Thoracic aorta (tissue), 2 donors: ENCODE results near the gene SDE2. TPM values are rescaled to one million over a fixed set of nuclear protein-coding genes. Genes with fewer than 3 reads are reported as not detected.
"Not testable (repeated sequence)": the region's sequence is repeated elsewhere in the genome, so short reads cannot be mapped to it uniquely, and the experiment has no call there.

Experiments
- ATAC-seq: fragments of 150-250 bp; one replicate; pipeline ENCODE4 v1.8.0; 2017; ENCODE audit warnings: low read depth; ENCODE audit not compliant: insufficient number of reproducible peaks, low FRiP score
- DNase-seq: peaks from one replicate; pipeline ENCODE4 v3.0.0-alpha.2; 2020; ENCODE audit warnings: low spot score
- H3K27ac ChIP-seq, 2 donors: fragments of 200-600 bp; sonication (generic); 1 replicate in 1 of 2; 2 replicates in 1 of 2; pipeline ENCODE4 v1.5.1; 2016; ENCODE audit warnings: mild to moderate bottlenecking in 2 of 2, moderate library complexity in 2 of 2
- H3K27me3 ChIP-seq: fragments of 200-600 bp; sonication (generic); replicated peaks from 2 replicates; pipeline ENCODE4 v1.6.0; 2016; ENCODE audit warnings: mild to moderate bottlenecking; ENCODE audit not compliant: insufficient read depth
- H3K36me3 ChIP-seq: fragments of 200-600 bp; sonication (generic); one replicate; pipeline ENCODE4 v1.5.1; 2016
- H3K4me1 ChIP-seq, 2 donors: fragments of 200-600 bp; sonication (generic); 1 replicate in 1 of 2; 2 replicates in 1 of 2; pipeline versions ENCODE4 v1.5.1 to v1.6.0; 2016; ENCODE audit warnings: low read depth in 2 of 2, mild to moderate bottlenecking in 1 of 2; ENCODE audit not compliant: control insufficient read depth in 1 of 2
- H3K4me3 ChIP-seq: fragments of 200-600 bp; sonication (generic); 2 replicates; pipeline ENCODE4 v1.5.1; 2016; ENCODE audit warnings: mild to moderate bottlenecking
- H3K9me3 ChIP-seq: fragments of 200-600 bp; sonication (generic); 2 replicates; pipeline ENCODE4 v1.5.1; 2016
- CTCF ChIP-seq: fragments of 200-600 bp; sonication (generic); IDR thresholded peaks from one replicate; pipeline ENCODE4 v1.5.1; 2019; ENCODE audit warnings: antibody characterized with exemption
- total RNA-seq, 2 donors: library from RNA; depleted of rRNA; stranded (reverse); fragments of >200 nt; gene quantifications; one replicate each; pipeline versions ENCODE4 v1.1.0 to v1.2.3, GENCODE V29; 2016

Gene SDE2
- total RNA-seq, 2 donors from 2014 or later = 19.1 to 33.2 TPM

- DNase-seq (no peak), ATAC-seq (no peak)
- H3K27ac ChIP-seq = no peak overlapping the region
- H3K36me3 ChIP-seq = peaks cover 30% of the 10 kb centered on the region
- no peaks in the 10 kb centered on the region for H3K4me1 ChIP-seq
- no peaks in the 10 kb centered on the region for H3K27me3 ChIP-seq
- no peak for TF ChIP-seq CTCF
- no peak overlapping the region for H3K4me3 ChIP-seq
- H3K9me3 ChIP-seq = peaks cover 2% of the 10 kb centered on the region
These were observed 21.0 kb downstream of the SDE2 start for GRCh38 chr1:225977937-225978748.

- not testable (repeated sequence) for DNase-seq, ATAC-seq, H3K4me1 ChIP-seq, H3K27ac ChIP-seq, H3K27me3 ChIP-seq, H3K4me3 ChIP-seq, H3K9me3 ChIP-seq
- peaks cover 17% of the 10 kb centered on the region for H3K36me3 ChIP-seq
These were observed 24.0 kb downstream of the SDE2 start for GRCh38 chr1:225975146-225975545.

GRCh38 chr1:225974454-225974853, 24.7 kb downstream of the SDE2 start:
- H3K4me3 ChIP-seq = no peak overlapping the region
- H3K27me3 ChIP-seq = no peaks in the 10 kb centered on the region
- peaks cover 13% of the 10 kb centered on the region for H3K36me3 ChIP-seq
- no peaks in the 10 kb centered on the region for H3K4me1 ChIP-seq
- ATAC-seq = no peak
- H3K27ac ChIP-seq = no peak overlapping the region
- no peak for DNase-seq
- TF ChIP-seq CTCF = no peak
- H3K9me3 ChIP-seq = no peaks in the 10 kb centered on the region

- no peak for TF ChIP-seq CTCF
- Histone ChIP-seq H3K36me3 (peaks cover 4% of the 10 kb centered on the region), H3K9me3 (no peaks in the 10 kb centered on the region), H3K4me1 (no peaks in the 10 kb centered on the region), H3K4me3 (no peak overlapping the region), H3K27me3 (no peaks in the 10 kb centered on the region), H3K27ac (no peak overlapping the region)
- no peak for ATAC-seq
- DNase-seq = no peak
These were observed 26.0 kb downstream of the SDE2 start for GRCh38 chr1:225973158-225973557.

- TF ChIP-seq CTCF = no peak
- no peak for ATAC-seq
- DNase-seq = no peak
These were observed 26.6 kb downstream of the SDE2 start for GRCh38 chr1:225972344-225973152.

GRCh38 chr1:225970592-225971157, 28.5 kb downstream of the SDE2 start:
- not testable (repeated sequence) for H3K27me3 ChIP-seq, ATAC-seq, H3K4me3 ChIP-seq, H3K36me3 ChIP-seq, H3K27ac ChIP-seq, H3K4me1 ChIP-seq, H3K9me3 ChIP-seq, DNase-seq

More at GRCh38 chr1:225972344-225973152, 26.6 kb downstream of the SDE2 start:
- no peaks in the 10 kb centered on the region for H3K36me3 ChIP-seq
- no peak overlapping the region for H3K4me3 ChIP-seq
- no peaks in the 10 kb centered on the region for H3K4me1 ChIP-seq
- H3K27me3 ChIP-seq = no peaks in the 10 kb centered on the region
- no peak overlapping the region for H3K27ac ChIP-seq
- no peaks in the 10 kb centered on the region for H3K9me3 ChIP-seq

GRCh38 chr1:225969751-225970150, 29.4 kb downstream of the SDE2 start:
- DNase-seq, H3K4me1 ChIP-seq, H3K9me3 ChIP-seq, H3K36me3 ChIP-seq, ATAC-seq, H3K27ac ChIP-seq, H3K27me3 ChIP-seq, H3K4me3 ChIP-seq: not testable (repeated sequence)
